Neuron (in vitro differentiated cells): ENCODE measurements around the gene RALGDS.

Experiments
- H2AFZ ChIP-seq: one replicate; pipeline ENCODE4 v1.6.1; 2013; ENCODE audit warnings: low read depth, mild to moderate bottlenecking, inconsistent platforms, low read length, moderate library complexity
- H3K27me3 ChIP-seq: one replicate; pipeline ENCODE4 v1.6.1; 2013; ENCODE audit warnings: low read length; ENCODE audit not compliant: insufficient read depth
- H3K36me3 ChIP-seq: one replicate; pipeline ENCODE4 v1.6.1; 2013; ENCODE audit warnings: low read length; ENCODE audit not compliant: insufficient read depth
- H3K4me1 ChIP-seq: one replicate; pipeline ENCODE4 v1.6.1; 2013; ENCODE audit warnings: low read length; ENCODE audit not compliant: insufficient read depth
- H3K4me3 ChIP-seq: 2 replicates; pipeline ENCODE4 v1.5.1; 2013; ENCODE audit warnings: mild to moderate bottlenecking, low read length, moderate library complexity
- H3K9me3 ChIP-seq: one replicate; pipeline ENCODE4 v1.6.1; 2013; ENCODE audit warnings: low read length

RALGDS gene

DNA sequence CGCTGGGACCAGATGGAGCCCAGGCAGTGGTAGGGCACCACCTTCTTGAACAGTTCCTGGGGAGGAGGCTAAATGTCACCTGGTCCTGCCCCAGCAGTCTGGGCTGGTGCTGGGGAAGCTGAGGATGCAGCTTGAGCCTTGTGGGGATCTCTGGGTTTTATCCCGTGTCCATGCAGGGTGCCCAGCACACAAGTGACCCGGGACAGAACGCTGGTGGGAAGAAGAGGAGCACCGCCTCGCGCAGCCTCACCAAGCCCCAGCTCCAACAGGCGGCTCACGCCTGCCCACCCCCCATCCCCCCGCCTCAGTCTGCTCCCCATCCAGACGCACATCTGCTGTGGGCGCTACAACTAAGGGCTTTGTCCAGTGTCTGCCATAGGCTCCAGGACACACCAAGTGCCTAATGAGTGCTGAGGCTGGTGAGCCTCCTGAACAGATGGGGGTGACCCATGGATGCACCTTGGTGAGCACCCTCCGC is 13.8 kb downstream of the RALGDS start:
- Histone ChIP-seq H2AFZ (no peak overlapping the region), H3K4me3 (no peak overlapping the region), H3K9me3 (no peaks in the 10 kb centered on the region), H3K36me3 (peaks cover 83% of the 10 kb centered on the region), H3K4me1 (no peaks in the 10 kb centered on the region), H3K27me3 (no peaks in the 10 kb centered on the region)

DNA sequence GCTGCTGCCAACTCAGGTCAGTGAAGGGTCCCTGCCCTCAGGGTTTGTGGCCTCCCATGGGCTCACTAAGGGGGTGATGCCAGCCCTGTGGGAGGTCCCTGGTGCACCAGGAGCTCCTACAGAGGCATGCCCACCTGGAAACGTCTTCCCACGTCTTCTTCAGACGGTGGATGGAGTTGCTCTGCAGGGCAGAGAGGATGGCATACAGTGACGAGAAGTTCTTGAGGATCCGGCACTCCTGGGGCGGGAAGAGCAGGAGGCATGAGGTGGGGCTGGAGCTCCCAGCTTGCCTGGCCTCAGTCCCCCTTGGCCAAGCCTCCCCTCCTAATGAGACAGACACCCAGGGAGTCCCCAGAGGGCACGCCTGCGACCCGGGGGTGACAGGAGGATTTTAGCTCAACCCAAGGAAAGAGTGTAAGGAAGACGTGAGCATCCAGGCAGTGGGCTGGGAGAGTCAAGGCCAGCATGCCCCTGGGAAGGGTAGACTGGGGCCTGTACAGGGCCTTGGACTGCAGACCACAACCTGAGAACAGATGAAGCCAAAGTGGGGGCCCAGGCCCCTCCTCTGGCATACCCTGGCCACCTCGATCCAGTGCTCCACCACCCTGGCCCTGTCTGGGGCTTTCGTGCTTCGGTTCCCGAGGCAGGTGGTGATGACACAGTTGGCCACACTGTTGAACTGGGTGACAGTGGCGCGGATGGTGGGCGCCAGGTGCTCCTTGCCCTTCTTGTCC is 14.4 kb downstream of the RALGDS start:
- no peaks in the 10 kb centered on the region for H3K4me1 ChIP-seq
- peaks cover 85% of the 10 kb centered on the region for H3K36me3 ChIP-seq
- H3K9me3 ChIP-seq = no peaks in the 10 kb centered on the region
- H3K27me3 ChIP-seq = no peaks in the 10 kb centered on the region
- H2AFZ ChIP-seq = no peak overlapping the region
- no peak overlapping the region for H3K4me3 ChIP-seq

DNA sequence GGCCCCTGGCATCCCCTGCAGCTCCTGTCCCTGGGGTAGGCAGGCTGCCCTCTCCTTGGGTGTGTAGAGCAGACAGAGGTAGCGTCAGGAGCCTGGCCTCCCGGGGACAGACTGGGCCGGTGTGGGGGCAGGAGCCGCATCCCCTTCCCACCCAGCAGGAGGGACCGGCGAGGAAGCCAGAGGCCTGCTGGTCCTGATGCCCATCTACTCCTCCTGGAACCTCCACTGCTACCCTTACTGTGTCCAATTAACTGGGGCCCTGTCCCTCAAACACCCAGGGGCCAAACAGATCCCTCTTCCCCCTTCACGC is 15.6 kb downstream of the RALGDS start:
- H3K27me3 ChIP-seq = no peaks in the 10 kb centered on the region
- H3K4me1 ChIP-seq = no peaks in the 10 kb centered on the region
- H3K9me3 ChIP-seq = no peaks in the 10 kb centered on the region
- no peak overlapping the region for H3K4me3 ChIP-seq
- no peak overlapping the region for H2AFZ ChIP-seq
- peaks cover 88% of the 10 kb centered on the region for H3K36me3 ChIP-seq

GRCh38 chr9:133104718-133105460 is 16.2 kb downstream of the RALGDS start:
- Histone ChIP-seq H3K36me3 (peaks cover 88% of the 10 kb centered on the region), H2AFZ (no peak overlapping the region), H3K4me3 (no peak overlapping the region), H3K4me1 (no peaks in the 10 kb centered on the region), H3K9me3 (no peaks in the 10 kb centered on the region), H3K27me3 (no peaks in the 10 kb centered on the region)

DNA sequence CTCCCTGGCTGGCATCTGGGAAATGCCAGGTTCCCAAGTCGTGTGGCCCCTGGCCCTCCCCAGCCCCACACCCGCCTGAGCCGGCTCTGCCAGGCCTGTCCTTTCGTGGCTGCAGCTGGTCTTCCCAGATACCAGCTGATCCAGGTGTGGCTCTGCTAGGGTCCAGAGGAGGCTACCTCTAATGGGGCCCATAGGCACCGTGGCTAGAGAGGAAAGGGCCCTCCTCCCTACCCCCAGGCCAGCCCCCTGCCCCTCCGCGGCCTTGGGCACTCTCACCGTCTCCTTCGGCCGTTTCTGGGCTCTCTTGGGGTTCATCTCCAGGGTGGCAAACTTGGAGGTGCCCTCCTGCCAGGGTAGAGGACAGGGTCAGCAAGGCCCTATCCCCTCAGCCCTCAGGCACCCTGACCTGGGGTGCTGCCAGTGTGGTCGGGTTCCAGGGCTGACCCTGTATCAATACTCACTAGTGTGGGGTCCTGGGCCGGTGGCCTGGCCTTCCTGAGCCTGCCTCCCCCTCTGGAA is 17.0 kb downstream of the RALGDS start:
- Histone ChIP-seq H2AFZ (no peak overlapping the region), H3K27me3 (no peaks in the 10 kb centered on the region), H3K36me3 (peaks cover 90% of the 10 kb centered on the region), H3K9me3 (peaks cover 3% of the 10 kb centered on the region), H3K4me3 (no peak overlapping the region), H3K4me1 (no peaks in the 10 kb centered on the region)

DNA sequence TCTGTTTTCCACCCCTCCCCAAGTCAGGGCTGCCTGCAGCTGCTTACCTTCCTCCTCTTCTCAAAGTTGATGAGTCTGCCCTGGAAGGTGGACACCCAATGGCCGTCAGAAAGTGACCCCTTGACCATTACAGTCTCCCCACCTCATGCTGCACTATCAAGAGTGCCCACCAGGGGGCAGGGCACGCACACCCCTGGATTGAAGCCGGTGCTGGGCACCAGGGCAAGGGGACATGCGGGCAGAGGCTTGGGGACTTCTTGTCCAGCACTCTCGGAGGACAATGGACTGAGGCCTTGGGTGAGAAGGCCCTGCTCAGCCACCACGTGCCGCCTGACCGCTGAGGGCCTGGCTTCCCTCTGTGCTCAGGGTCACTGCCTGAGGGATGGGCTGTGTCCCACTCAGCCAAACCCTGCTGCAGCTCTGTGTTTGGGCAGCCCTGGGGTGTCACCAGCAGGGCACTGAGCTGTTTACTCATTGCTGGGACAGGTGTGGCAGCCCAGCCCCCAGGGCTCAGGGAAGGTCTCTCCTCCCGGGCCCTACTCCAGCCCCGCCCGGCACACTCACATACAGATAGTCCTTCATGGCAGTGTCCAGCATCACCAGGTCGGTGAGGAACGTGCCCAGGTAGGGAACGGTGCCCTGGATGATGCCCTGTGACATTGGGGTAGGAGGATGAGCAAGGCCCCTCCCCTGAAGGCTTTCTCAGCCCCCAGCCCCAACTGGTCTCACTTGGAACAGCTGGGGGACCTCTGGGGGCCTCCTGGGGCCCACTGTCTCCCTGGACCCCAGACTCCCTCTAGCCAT is 17.7 kb downstream of the RALGDS start:
- no peaks in the 10 kb centered on the region for H3K4me1 ChIP-seq
- no peak overlapping the region for H2AFZ ChIP-seq
- H3K27me3 ChIP-seq = no peaks in the 10 kb centered on the region
- H3K9me3 ChIP-seq = peaks cover 9% of the 10 kb centered on the region
- H3K36me3 ChIP-seq = peaks cover 92% of the 10 kb centered on the region
- H3K4me3 ChIP-seq = no peak overlapping the region

DNA sequence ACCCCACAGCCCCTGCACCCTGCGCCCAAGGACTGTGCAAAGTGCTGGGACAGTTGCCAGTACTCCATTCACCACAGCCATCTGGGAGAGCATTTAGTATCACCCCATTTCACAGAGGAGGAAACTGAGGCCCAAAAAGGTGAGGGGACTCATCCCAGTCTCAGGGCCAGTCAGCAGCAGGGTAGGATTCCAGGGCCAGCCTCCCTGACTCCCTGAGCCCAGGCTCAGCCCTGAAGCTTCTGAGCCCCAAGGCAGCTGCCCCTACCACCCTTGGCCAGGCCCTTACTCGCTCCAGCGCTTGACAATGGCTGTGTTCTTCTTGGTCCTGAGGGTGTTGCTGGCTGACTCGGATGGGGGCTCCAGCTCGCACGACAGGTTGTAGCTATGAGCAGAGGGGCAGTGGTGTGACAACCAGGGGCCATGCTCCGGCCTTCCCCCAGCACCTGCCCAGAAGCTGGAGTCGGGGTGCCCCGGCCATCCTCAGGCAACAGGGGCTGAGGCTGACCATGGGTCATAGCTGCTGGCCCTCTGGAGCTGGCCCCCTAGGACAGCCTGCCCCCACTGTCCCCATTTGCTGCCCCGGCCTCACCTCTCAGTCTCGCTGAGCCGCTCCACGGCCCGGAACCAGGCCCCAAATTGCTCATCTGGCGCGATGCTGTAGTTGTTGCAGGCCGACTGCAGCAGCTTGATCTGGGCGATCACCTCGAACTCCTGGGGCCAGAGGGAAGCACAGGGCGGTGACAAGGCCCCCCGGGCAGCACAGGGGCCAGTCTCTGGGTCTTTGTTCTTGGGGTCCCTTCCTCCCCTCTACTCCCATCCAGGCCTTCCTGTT is 18.6 kb downstream of the RALGDS start:
- H3K36me3 ChIP-seq = peaks cover 92% of the 10 kb centered on the region
- no peak overlapping the region for H3K4me3 ChIP-seq

GRCh38 chr9:133101356-133102189 is 19.5 kb downstream of the RALGDS start:
- H3K9me3 ChIP-seq = peaks cover 22% of the 10 kb centered on the region
- H3K36me3 ChIP-seq = peaks cover 92% of the 10 kb centered on the region
- H3K27me3 ChIP-seq = no peaks in the 10 kb centered on the region
- H3K4me1 ChIP-seq = no peaks in the 10 kb centered on the region
- H2AFZ ChIP-seq = no peak overlapping the region
- no peak overlapping the region for H3K4me3 ChIP-seq

More for the DNA sequence above, 18.6 kb downstream of the RALGDS start:
- no peaks in the 10 kb centered on the region for H3K4me1 ChIP-seq
- H3K9me3 ChIP-seq = peaks cover 17% of the 10 kb centered on the region
- no peaks in the 10 kb centered on the region for H3K27me3 ChIP-seq
- no peak overlapping the region for H2AFZ ChIP-seq

DNA sequence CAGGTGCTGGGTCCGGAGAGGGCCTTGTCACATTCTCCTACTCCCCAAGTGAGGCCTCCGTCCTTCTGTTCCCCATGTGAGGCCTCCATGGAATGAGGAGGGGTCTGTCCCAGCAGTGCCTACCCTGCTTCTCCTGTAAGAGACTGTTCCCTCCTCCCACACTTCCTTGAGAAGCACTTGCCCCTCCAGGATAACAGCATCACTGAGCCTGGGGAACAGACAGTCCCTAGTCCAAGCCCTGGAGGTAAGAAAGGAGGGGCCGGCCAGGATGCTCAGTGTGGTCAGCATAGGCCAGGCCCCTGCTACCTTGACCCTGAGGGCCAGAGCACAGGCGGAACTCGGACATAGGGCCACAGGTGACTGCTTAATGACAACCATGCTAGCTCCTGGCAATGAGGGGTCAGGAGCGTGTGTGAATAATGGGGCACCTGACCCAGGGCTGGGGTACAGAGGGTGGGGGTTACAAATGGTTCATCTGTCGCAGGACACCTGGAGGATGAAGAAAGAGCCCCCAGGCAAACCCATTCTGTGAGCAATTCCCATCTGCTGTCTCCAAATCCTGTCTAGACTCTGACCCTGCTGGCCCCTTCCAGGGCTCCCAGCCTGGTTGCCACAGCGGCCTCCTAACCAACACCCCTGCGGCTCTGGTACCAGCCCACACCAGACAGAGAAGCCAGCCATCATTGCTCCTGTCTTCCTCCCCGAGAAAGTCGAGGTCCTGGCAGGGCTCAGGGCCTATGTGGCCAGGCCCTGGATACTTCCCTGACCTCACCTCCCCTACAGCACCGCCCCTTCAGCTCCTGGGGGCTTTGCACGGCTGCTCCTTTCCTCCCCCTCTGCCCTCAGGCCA is 20.3 kb downstream of the RALGDS start:
- H3K36me3 ChIP-seq = peaks cover 89% of the 10 kb centered on the region
- H2AFZ ChIP-seq = no peak overlapping the region
- no peaks in the 10 kb centered on the region for H3K4me1 ChIP-seq
- H3K9me3 ChIP-seq = peaks cover 29% of the 10 kb centered on the region
- no peaks in the 10 kb centered on the region for H3K27me3 ChIP-seq
- H3K4me3 ChIP-seq = no peak overlapping the region

DNA sequence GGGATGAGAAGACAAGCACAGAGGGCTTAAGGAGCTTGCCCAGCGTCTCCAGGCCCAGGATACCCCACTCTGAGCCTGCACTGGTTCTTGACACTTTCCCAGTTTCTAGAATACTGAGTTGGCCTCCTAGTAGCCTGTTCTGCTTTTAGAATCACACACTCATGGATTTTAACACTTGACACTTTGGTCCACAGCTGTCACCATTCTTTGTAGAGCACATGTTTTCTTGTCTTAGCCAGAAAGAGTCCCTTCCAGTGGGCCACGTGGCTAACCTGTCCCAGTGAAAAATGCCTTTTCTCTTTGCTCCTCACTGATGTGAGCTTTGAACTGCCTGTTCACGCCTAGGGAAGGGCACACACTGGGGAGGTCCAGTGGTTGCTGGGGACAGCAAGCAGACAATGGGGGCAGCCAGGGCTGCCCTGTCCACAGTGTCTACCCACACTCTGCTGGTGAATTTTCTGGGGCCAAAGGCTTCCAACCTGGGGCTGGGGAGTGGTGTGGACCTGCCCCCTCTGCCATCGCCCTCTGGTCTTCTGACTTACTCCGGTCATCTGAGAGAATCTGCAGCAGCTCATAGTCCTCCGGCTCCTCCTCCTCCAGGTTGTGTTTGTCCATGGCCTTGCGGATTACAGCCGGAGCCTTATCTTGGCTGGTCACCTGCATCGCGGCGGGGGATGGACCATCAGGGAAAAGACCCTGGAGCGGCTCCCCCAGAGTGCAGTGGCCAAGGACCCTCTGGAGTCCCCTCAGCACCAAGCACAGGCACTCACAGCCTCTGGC is 21.1 kb downstream of the RALGDS start:
- Histone ChIP-seq H3K4me3 (no peak overlapping the region), H3K36me3 (peaks cover 83% of the 10 kb centered on the region), H3K27me3 (no peaks in the 10 kb centered on the region), H3K4me1 (no peaks in the 10 kb centered on the region), H3K9me3 (peaks cover 32% of the 10 kb centered on the region), H2AFZ (no peak overlapping the region)

- Histone ChIP-seq H3K36me3 (peaks cover 74% of the 10 kb centered on the region), H3K4me3 (no peak overlapping the region), H2AFZ (no peak overlapping the region), H3K27me3 (no peaks in the 10 kb centered on the region), H3K4me1 (no peaks in the 10 kb centered on the region), H3K9me3 (peaks cover 34% of the 10 kb centered on the region)
Observed at GRCh38 chr9:133098871-133099270, 22.2 kb downstream of the RALGDS start.
